CD4-positive, CD25-positive, alpha-beta regulatory T cell (primary cell): ENCODE measurements around the gene ANO1. TPM values are rescaled to one million over a fixed set of nuclear protein-coding genes. Genes with fewer than 3 reads are reported as not detected.
"Not testable (repeated sequence)": the region's sequence is repeated elsewhere in the genome, so short reads cannot be mapped to it uniquely, and the experiment has no call there.

Source experiments
- ATAC-seq, 2 donors: fragments of 150-1000 bp; cut with Tn5 transposase; one replicate each; pipeline ENCODE4 v1.10.0; 2021; ENCODE audit warnings: low read depth in 2 of 2, moderate number of reproducible peaks in 2 of 2, moderate library complexity in 1 of 2
- DNase-seq, 3 donors: peaks; one replicate each; pipeline versions ENCODE4 v3.0.0 to v3.0.0-alpha.2; 2012 to 2022; ENCODE audit warnings: mixed read lengths in 1 of 3
- H3K27ac ChIP-seq: one replicate; pipeline ENCODE4 v1.7.0; 2013; ENCODE audit warnings: mild to moderate bottlenecking, low read length; ENCODE audit not compliant: insufficient read depth, poor library complexity, severe bottlenecking
- H3K27me3 ChIP-seq: one replicate; pipeline ENCODE4 v1.7.0; 2013; ENCODE audit warnings: low read length; ENCODE audit not compliant: control insufficient read depth, insufficient read depth
- H3K36me3 ChIP-seq: one replicate; pipeline ENCODE4 v1.7.0; 2013; ENCODE audit warnings: mild to moderate bottlenecking, low read length, moderate library complexity; ENCODE audit not compliant: control insufficient read depth, insufficient read depth
- H3K4me1 ChIP-seq: 2 replicates; pipeline ENCODE4 v1.7.0; 2013; ENCODE audit warnings: mild to moderate bottlenecking, low read length; ENCODE audit not compliant: insufficient read depth, control insufficient read depth, poor library complexity, severe bottlenecking
- H3K4me3 ChIP-seq: one replicate; pipeline ENCODE4 v1.7.0; 2013; ENCODE audit warnings: low read depth, mild to moderate bottlenecking, low read length, moderate library complexity
- H3K9me3 ChIP-seq, 2 experiments: 1 replicate in 1 of 2; 2 replicates in 1 of 2; pipeline ENCODE4 v1.7.0; 2013; ENCODE audit warnings: low read length in 2 of 2, mild to moderate bottlenecking in 1 of 2, moderate library complexity in 1 of 2; ENCODE audit not compliant: control insufficient read depth in 2 of 2
- H3K27ac Mint-ChIP-seq, 3 donors: one replicate each; pipeline ENCODE4 v1.8.0; 2020 to 2022; ENCODE audit warnings: mild to moderate bottlenecking in 3 of 3, mixed read lengths in 3 of 3, moderate library complexity in 2 of 3
- H3K27me3 Mint-ChIP-seq: one replicate; pipeline ENCODE4 v1.8.0; 2022; ENCODE audit warnings: mild to moderate bottlenecking, mixed read lengths
- H3K36me3 Mint-ChIP-seq: one replicate; pipeline ENCODE4 v1.8.0; 2020; ENCODE audit warnings: mixed read lengths
- H3K4me1 Mint-ChIP-seq, 4 donors: one replicate each; pipeline ENCODE4 v1.8.0; 2020 to 2022; ENCODE audit warnings: mixed read lengths in 4 of 4, mild to moderate bottlenecking in 1 of 4
- H3K4me3 Mint-ChIP-seq, 4 donors: one replicate each; pipeline ENCODE4 v1.8.0; 2020 to 2022; ENCODE audit warnings: mild to moderate bottlenecking in 4 of 4, mixed read lengths in 4 of 4, moderate library complexity in 3 of 4
- H3K9me3 Mint-ChIP-seq, 7 donors: one replicate each; pipeline ENCODE4 v1.8.0; 2020 to 2022; ENCODE audit warnings: mixed read lengths in 7 of 7, mild to moderate bottlenecking in 3 of 7, moderate library complexity in 2 of 7
- polyA plus RNA-seq, 4 donors: library from polyadenylated mRNA; unstranded; fragments of 300-500 nt; fragmentation: Illumina TruSeq; gene quantifications; one replicate each; pipeline ENCODE4 v1.2.3, GENCODE V29; 2021
- total RNA-seq: library from RNA; stranded (reverse); gene quantifications from one replicate; pipeline ENCODE4 v1.2.3, GENCODE V29; 2022

Gene ANO1
- total and polyA plus RNA-seq, 5 donors from 2014 or later, result not detected

DNA sequence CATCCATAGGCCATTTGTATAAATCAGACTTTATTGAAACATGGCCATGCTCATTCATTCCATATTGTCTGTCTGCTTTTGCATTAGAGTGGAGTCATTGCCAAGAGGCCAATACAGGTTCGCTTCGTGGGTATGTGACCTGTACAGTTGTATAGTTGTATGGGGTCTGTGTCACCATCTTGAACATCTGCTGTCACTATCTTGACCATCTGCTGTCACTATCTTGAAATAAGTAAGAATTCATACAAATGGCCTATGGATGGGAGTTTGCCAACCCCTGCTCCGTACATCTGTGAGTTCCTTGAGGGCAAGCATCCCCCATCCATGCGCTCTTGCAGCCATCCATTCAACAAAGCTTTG lies 44.4 kb upstream of the ANO1 start:
- Mint-ChIP-seq H3K4me1 (no peaks in the 10 kb centered on the region), H3K4me3 (no peak overlapping the region), H3K36me3 (no peaks in the 10 kb centered on the region), H3K27me3 (no peaks in the 10 kb centered on the region), H3K9me3 (peaks cover 0 to 11% (median 5%) of the 10 kb centered on the region in 7 donors), H3K27ac (no peak overlapping the region)
- no peak for ATAC-seq
- H3K9me3 ChIP-seq, result peaks cover 0 to under 1% of the 10 kb centered on the region in 2 experiments
- no peak for DNase-seq
- H3K27me3 ChIP-seq, result peaks cover 2% of the 10 kb centered on the region
- no peaks in the 10 kb centered on the region for H3K4me1 ChIP-seq
- no peaks in the 10 kb centered on the region for H3K36me3 ChIP-seq
- no peak overlapping the region for H3K4me3 ChIP-seq
- H3K27ac ChIP-seq, result no peak overlapping the region

GRCh38 chr11:70034740-70035365 lies 43.3 kb upstream of the ANO1 start:
- Mint-ChIP-seq H3K9me3 (peaks cover 0 to 15% (median 6%) of the 10 kb centered on the region in 7 donors), H3K36me3 (no peaks in the 10 kb centered on the region), H3K4me1 (no peaks in the 10 kb centered on the region), H3K27me3 (peaks cover 2% of the 10 kb centered on the region), H3K4me3 (no peak overlapping the region), H3K27ac (no peak overlapping the region)
- Histone ChIP-seq H3K27me3 (peaks cover 2% of the 10 kb centered on the region), H3K9me3 (peaks cover 0 to 3% of the 10 kb centered on the region in 2 experiments), H3K4me3 (no peak overlapping the region), H3K4me1 (no peaks in the 10 kb centered on the region), H3K36me3 (no peaks in the 10 kb centered on the region), H3K27ac (no peak overlapping the region)
- ATAC-seq (no peak), DNase-seq (no peak)

DNA sequence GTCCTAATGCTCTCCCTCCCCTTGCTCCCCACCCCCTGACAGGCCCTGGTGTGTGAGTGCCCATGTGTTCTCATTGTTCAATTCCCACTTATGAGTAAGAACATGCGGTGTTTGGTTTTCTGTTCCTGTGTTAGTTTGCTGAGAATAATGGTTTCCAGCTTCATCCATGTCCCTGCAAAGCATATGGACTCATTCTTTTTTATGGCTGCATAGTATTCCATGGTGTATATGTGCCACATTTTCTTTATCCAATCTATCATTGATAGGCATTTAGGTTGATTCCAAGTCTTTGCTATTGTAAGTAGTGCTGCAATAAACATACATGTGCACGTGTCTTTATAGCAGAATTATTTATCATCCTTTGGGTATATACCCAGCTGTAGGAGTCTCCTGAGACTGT lies 42.5 kb upstream of the ANO1 start:
- H3K27ac ChIP-seq, H3K4me1 Mint-ChIP-seq, ATAC-seq, H3K4me3 Mint-ChIP-seq, DNase-seq, H3K27me3 ChIP-seq, H3K4me1 ChIP-seq, H3K27ac Mint-ChIP-seq, H3K9me3 ChIP-seq, H3K36me3 Mint-ChIP-seq, H3K36me3 ChIP-seq, H3K4me3 ChIP-seq, H3K27me3 Mint-ChIP-seq: not testable (repeated sequence)
- peaks cover 0 to 15% (median 9%) of the 10 kb centered on the region in 7 donors for H3K9me3 Mint-ChIP-seq

DNA sequence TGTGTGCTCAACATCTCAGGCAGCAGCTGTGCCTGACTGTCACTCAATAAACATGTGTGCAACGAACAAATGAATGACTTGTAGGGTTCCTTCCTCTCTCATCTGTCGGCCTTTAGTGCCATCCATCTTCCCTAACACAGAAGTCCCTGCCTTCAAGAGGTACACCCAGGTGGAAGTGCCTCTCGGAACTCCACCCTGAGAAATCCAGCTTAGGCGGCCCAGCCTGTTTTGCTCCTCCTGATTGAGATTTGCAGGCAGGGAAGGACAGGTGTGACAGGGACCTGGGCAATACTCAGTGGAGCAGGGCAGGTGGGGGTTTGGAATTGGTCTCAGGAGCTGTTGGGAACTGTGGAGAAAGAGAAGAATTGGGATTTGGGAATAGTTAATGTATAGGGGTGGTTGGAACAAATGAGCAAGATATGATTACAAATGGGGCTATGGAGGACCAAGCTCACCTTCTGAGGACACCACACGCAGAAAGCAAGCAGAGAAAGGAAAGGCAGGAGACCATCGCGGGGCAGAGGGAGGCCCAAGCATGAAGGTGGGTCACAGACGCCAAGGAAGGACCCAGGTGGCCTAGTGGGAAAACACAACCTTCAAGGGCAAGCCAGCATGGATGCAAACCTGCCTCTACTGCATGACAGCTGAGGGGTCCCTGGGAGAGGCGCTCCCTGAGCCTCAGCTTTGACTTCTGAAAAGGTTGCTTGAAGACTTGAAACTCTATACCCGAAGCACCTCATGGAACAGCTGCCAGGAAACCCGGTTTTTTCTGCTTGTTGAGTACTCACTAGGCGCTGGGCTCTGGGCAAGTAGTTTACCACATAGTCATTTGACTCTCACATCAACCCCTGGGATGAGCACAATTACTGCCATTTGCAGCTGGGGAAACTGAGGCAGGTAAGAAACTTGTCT lies 40.9 kb upstream of the ANO1 start:
- Histone ChIP-seq H3K4me3 (no peak overlapping the region), H3K27me3 (peaks cover 6% of the 10 kb centered on the region), H3K4me1 (no peaks in the 10 kb centered on the region), H3K36me3 (no peaks in the 10 kb centered on the region), H3K9me3 (peaks cover 0 to 3% of the 10 kb centered on the region in 2 experiments), H3K27ac (no peak overlapping the region)
- peaks cover 2 to 22% (median 9%) of the 10 kb centered on the region in 7 donors for H3K9me3 Mint-ChIP-seq
- H3K4me3 Mint-ChIP-seq, result no peak overlapping the region
- no peaks in the 10 kb centered on the region for H3K36me3 Mint-ChIP-seq
- H3K27me3 Mint-ChIP-seq, result peaks cover 7% of the 10 kb centered on the region
- H3K4me1 Mint-ChIP-seq, result no peaks in the 10 kb centered on the region
- DNase-seq (no peak), ATAC-seq (no peak)
- no peak overlapping the region for H3K27ac Mint-ChIP-seq

DNA sequence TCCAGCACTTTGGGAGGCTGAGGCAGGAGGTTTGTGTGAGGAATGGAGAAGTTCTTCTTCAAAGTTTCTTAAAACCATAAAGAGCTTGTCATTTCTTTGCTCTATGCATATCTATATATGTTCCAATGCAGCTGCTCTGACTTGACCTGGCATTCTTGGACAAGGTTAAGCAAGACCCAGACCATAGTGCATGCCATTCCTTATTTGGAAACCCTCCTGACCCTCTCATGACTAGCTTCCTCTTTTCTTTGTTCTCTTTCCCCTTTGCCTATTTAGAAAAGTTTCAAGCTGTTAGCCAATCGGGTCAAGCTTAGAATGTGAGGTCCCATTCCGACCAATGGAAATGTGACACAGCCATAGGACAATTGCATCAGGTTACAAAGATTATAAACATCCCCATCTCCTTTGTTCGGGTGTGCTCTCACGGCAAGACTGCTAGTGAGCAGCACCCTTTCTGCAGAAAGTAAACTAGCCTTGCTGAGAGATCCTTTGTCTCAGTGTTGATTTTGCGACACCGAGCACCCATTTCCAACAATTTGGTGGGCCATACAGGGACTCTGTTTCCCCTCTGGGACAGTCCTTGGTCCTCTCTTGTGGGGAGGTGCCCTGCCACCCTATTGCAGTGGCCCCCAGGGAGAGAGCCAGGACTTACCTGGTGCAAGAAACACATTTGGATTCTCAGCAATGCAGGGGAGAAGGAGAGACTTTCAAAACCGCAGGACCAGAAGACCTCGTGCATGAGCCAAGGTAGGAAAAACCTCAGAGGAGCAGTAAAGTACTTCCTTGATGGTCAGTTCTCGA lies 39.9 kb upstream of the ANO1 start:
- Histone ChIP-seq H3K27ac (no peak overlapping the region), H3K36me3 (no peaks in the 10 kb centered on the region), H3K4me1 (no peaks in the 10 kb centered on the region), H3K27me3 (peaks cover 6% of the 10 kb centered on the region), H3K4me3 (no peak overlapping the region), H3K9me3 (peaks cover 7 to 11% of the 10 kb centered on the region in 2 experiments)
- H3K27ac Mint-ChIP-seq, result no peak overlapping the region
- ATAC-seq (no peak), DNase-seq (no peak)
- peaks cover 2 to 32% (median 14%) of the 10 kb centered on the region in 7 donors for H3K9me3 Mint-ChIP-seq
- no peaks in the 10 kb centered on the region for H3K36me3 Mint-ChIP-seq
- H3K27me3 Mint-ChIP-seq, result peaks cover 7% of the 10 kb centered on the region
- no peak overlapping the region for H3K4me3 Mint-ChIP-seq
- no peaks in the 10 kb centered on the region for H3K4me1 Mint-ChIP-seq

DNA sequence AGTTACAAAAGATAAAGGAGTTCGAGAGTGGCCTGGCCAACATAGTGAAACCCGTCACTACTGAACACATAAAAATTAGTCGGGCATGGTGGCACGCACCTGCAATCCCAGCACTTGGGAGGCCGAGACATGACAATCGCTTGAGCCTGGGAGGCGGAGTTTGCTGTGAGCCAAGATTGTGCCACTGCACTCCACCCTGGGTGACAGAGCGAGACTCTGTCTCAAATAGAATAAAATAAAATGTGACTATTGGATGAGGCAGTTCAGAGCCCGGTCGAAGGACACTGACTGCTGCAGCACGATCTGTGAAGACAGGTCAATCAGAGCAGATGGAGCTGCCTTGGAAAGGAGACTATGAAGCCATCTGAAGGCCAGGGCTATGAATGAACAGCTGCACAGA lies 37.7 kb upstream of the ANO1 start:
- H3K36me3 ChIP-seq, result no peaks in the 10 kb centered on the region
- ATAC-seq (no peak), DNase-seq (no peak)

GRCh38 chr11:70040869-70041501 lies 37.1 kb upstream of the ANO1 start:
- no peak for ATAC-seq
- Histone ChIP-seq H3K4me1 (no peaks in the 10 kb centered on the region), H3K27me3 (peaks cover 8% of the 10 kb centered on the region), H3K27ac (no peak overlapping the region), H3K36me3 (no peaks in the 10 kb centered on the region), H3K4me3 (no peak overlapping the region), H3K9me3 (peaks cover 7 to 12% of the 10 kb centered on the region in 2 experiments)
- Mint-ChIP-seq H3K4me3 (no peak overlapping the region), H3K4me1 (no peaks in the 10 kb centered on the region), H3K27ac (no peak overlapping the region), H3K27me3 (peaks cover 15% of the 10 kb centered on the region), H3K9me3 (peaks cover 2 to 34% (median 14%) of the 10 kb centered on the region in 7 donors), H3K36me3 (no peaks in the 10 kb centered on the region)
- no peak for DNase-seq

More for the DNA sequence above, 37.7 kb upstream of the ANO1 start:
- Mint-ChIP-seq H3K4me1 (no peaks in the 10 kb centered on the region), H3K4me3 (no peak overlapping the region), H3K36me3 (no peaks in the 10 kb centered on the region), H3K27ac (no peak overlapping the region), H3K9me3 (peaks cover 2 to 34% (median 14%) of the 10 kb centered on the region in 7 donors), H3K27me3 (peaks cover 13% of the 10 kb centered on the region)
- Histone ChIP-seq H3K27me3 (peaks cover 6% of the 10 kb centered on the region), H3K4me3 (no peak overlapping the region), H3K27ac (no peak overlapping the region), H3K9me3 (peaks cover 7 to 12% of the 10 kb centered on the region in 2 experiments), H3K4me1 (no peaks in the 10 kb centered on the region)
